Renal cortex interstitium (tissue), 11 donors: ENCODE results near the gene IL27RA. TPM values are rescaled to one million over a fixed set of nuclear protein-coding genes. Genes with fewer than 3 reads are reported as not detected.
A peak's percentile ranks its signal among the peaks of the same experiment; 100 is the strongest.

ENCODE experiments used
- DNase-seq, 11 donors: peaks; one replicate each; pipeline ENCODE4 v3.0.0-alpha.2; 2013; ENCODE audit warnings: low read depth in 9 of 11, low spot score in 4 of 11; ENCODE audit errors: extremely low read depth in 1 of 11
- polyA plus RNA-seq, 3 donors: library from polyadenylated mRNA; unstranded; fragments of 120-200 nt; gene quantifications; one replicate each; pipeline ENCODE4 v1.2.1, GENCODE V29; 2013; ENCODE audit not compliant: insufficient read length in 3 of 3

The IL27RA gene
- polyA plus RNA-seq, 3 donors: 4.6 to 7.3 (median 6.4) TPM

GRCh38 chr19:13995878-13996765, 35.4 kb upstream of the IL27RA start:
- no peak for DNase-seq

- DNase-seq: no peak
These were observed 34.5 kb upstream of the IL27RA start for GRCh38 chr19:13996928-13997630.

- DNase-seq: no peak
These were observed 34.0 kb upstream of the IL27RA start for GRCh38 chr19:13997631-13997962.

GRCh38 chr19:13998426-13998825, 33.1 kb upstream of the IL27RA start:
- no peak for DNase-seq

GRCh38 chr19:13999085-13999484, 32.5 kb upstream of the IL27RA start:
- no peak for DNase-seq

- DNase-seq: no peak
These were observed 30.7 kb upstream of the IL27RA start for GRCh38 chr19:14000691-14001375.

- no peak for DNase-seq
These were observed 28.9 kb upstream of the IL27RA start for GRCh38 chr19:14002571-14003250.

GRCh38 chr19:14003251-14004055, 28.1 kb upstream of the IL27RA start:
- no peak for DNase-seq

- DNase-seq: no peak
These were observed 26.8 kb upstream of the IL27RA start for GRCh38 chr19:14004619-14005348.

GRCh38 chr19:14005349-14006084, 26.0 kb upstream of the IL27RA start:
- peak; percentile 64 to 89 (median 84) for DNase-seq

GRCh38 chr19:14006085-14006765, 25.3 kb upstream of the IL27RA start, which contains the start of gene RFX1:
Gene RFX1 (minus strand): TSS chr19:14006320. CDS start chr19:13993843, 12,477 bp downstream.
- peak; percentile 97 to 100 (median 99) for DNase-seq

GRCh38 chr19:14006766-14007562, 24.6 kb upstream of the IL27RA start:
- DNase-seq: peak in 3 of 11 donors; percentile 76 to 89 (median 88)

- no peak for DNase-seq
These were observed 19.1 kb upstream of the IL27RA start for GRCh38 chr19:14012378-14012915.

GRCh38 chr19:14015524-14016035, 16.0 kb upstream of the IL27RA start:
- no peak for DNase-seq

- no peak for DNase-seq
These were observed 12.5 kb upstream of the IL27RA start for GRCh38 chr19:14019100-14019499.
